B cell (primary cell): ENCODE results near the gene EML1. TPM values are rescaled to one million over a fixed set of nuclear protein-coding genes. Genes with fewer than 3 reads are reported as not detected.

Source experiments
- ATAC-seq: fragments of 200-7000 bp; cut with Tn5 transposase; one replicate; pipeline ENCODE4 v1.10.0; 2021; ENCODE audit warnings: low read depth, mild to moderate bottlenecking, moderate number of reproducible peaks, moderate library complexity
- CTCF ChIA-PET: fragments of 350-600 bp; sonication (Branson Sonifier 250); formaldehyde crosslinking; loops from one replicate; lab custom pipeline; 2021; ENCODE audit warnings: antibody characterized with exemption, inconsistent platforms; lab: Charles Lee
- POLR2A ChIA-PET: fragments of 350-600 bp; sonication (Branson Sonifier 250); formaldehyde crosslinking; loops from one replicate; lab custom pipeline; 2021; ENCODE audit warnings: antibody characterized with exemption; lab: Charles Lee
- DNase-seq: peaks from one replicate; pipeline ENCODE4 v3.0.0; 2013
- H2AFZ ChIP-seq: 2 replicates; pipeline ENCODE4 v1.6.1; 2012; ENCODE audit warnings: mild to moderate bottlenecking, low read depth, low read length; ENCODE audit not compliant: insufficient read depth, poor library complexity, severe bottlenecking
- H3K27ac ChIP-seq, 2 donors: 1 replicate in 1 of 2; 2 replicates in 1 of 2; pipeline ENCODE4 v1.5.1; 2012 to 2013; ENCODE audit warnings: low read length in 2 of 2, mild to moderate bottlenecking in 2 of 2, moderate library complexity in 1 of 2
- H3K27me3 ChIP-seq, 4 experiments: fragments of 200-600 bp in 1 of 4; sonication (generic) in 1 of 4; replicated peaks in 1 of 4; 1 replicate in 2 of 4; 2 replicates in 2 of 4; pipeline versions ENCODE4 v1.6.1 to v1.7.0; 2013 to 2016; ENCODE audit warnings: low read length in 3 of 4, mild to moderate bottlenecking in 2 of 4, mixed read lengths in 1 of 4, moderate library complexity in 1 of 4; ENCODE audit not compliant: insufficient read depth in 4 of 4, control insufficient read depth in 3 of 4; ENCODE audit errors: control extremely low read depth in 1 of 4
- H3K36me3 ChIP-seq, 2 experiments: replicated peaks in 1 of 2; 1 replicate in 1 of 2; 2 replicates in 1 of 2; pipeline versions ENCODE4 v1.6.1 to v1.7.1; 2013; ENCODE audit warnings: low read length in 1 of 2; ENCODE audit not compliant: insufficient read depth in 2 of 2, control insufficient read depth in 1 of 2; ENCODE audit errors: control extremely low read depth in 1 of 2, extremely low read depth in 1 of 2
- H3K4me1 ChIP-seq, 2 donors: fragments of 200-600 bp in 1 of 2; sonication (generic) in 1 of 2; 1 replicate in 1 of 2; 2 replicates in 1 of 2; pipeline versions ENCODE4 v1.5.1 to v1.6.1; 2013 to 2017; ENCODE audit warnings: low read length in 2 of 2; ENCODE audit not compliant: control insufficient read depth in 2 of 2, insufficient read depth in 2 of 2
- H3K4me2 ChIP-seq: replicated peaks from 2 replicates; pipeline ENCODE3; 2012; ENCODE audit warnings: mild to moderate bottlenecking, low read depth, low read length; ENCODE audit not compliant: poor library complexity, severe bottlenecking
- H3K4me3 ChIP-seq, 5 experiments: fragments of 200-600 bp in 1 of 5; sonication (generic) in 1 of 5; 1 replicate in 3 of 5; 2 replicates in 2 of 5; pipeline versions ENCODE4 v1.5.1 to v1.7.0; 2011 to 2016; ENCODE audit warnings: low read length in 4 of 5, mild to moderate bottlenecking in 4 of 5, low read depth in 2 of 5, control low read depth in 1 of 5, moderate library complexity in 1 of 5; ENCODE audit not compliant: insufficient read depth in 1 of 5; ENCODE audit errors: control extremely low read depth in 1 of 5, extremely low read depth in 1 of 5
- H3K79me2 ChIP-seq: fragments of 200-600 bp; sonication (generic); one replicate; pipeline ENCODE4 v1.6.0; 2016; ENCODE audit warnings: low read length; ENCODE audit not compliant: control insufficient read depth, insufficient read depth
- H3K9ac ChIP-seq: fragments of 200-600 bp; sonication (generic); 2 replicates; pipeline ENCODE4 v1.6.1; 2017; ENCODE audit warnings: mild to moderate bottlenecking, low read length, moderate library complexity
- H3K9me3 ChIP-seq, 3 donors: one replicate each; pipeline versions ENCODE4 v1.6.1 to v1.7.1; 2013; ENCODE audit warnings: low read length in 2 of 3; ENCODE audit not compliant: control insufficient read depth in 2 of 3, insufficient read depth in 1 of 3; ENCODE audit errors: control extremely low read depth in 1 of 3
- H4K20me1 ChIP-seq: 2 replicates; pipeline ENCODE4 v1.6.0; 2012; ENCODE audit warnings: mild to moderate bottlenecking, low read length; ENCODE audit not compliant: insufficient read depth, control insufficient read depth, poor library complexity, severe bottlenecking
- H3K27ac Mint-ChIP-seq: one replicate; pipeline ENCODE4 v1.8.0; 2021; ENCODE audit warnings: mixed read lengths
- H3K27me3 Mint-ChIP-seq: one replicate; pipeline ENCODE4 v1.8.0; 2021; ENCODE audit warnings: mixed read lengths
- H3K4me1 Mint-ChIP-seq: one replicate; pipeline ENCODE4 v1.8.0; 2021; ENCODE audit warnings: mixed read lengths
- H3K4me3 Mint-ChIP-seq: one replicate; pipeline ENCODE4 v1.8.0; 2021; ENCODE audit warnings: mixed read lengths
- H3K9me3 Mint-ChIP-seq: one replicate; pipeline ENCODE4 v1.8.0; 2022; ENCODE audit warnings: mixed read lengths; ENCODE audit not compliant: insufficient read depth
- CTCF ChIP-seq: fragments of 200-600 bp; IDR thresholded peaks from one replicate; pipeline ENCODE4 v1.8.0; 2022; ENCODE audit warnings: antibody characterized with exemption, mild to moderate bottlenecking
- EZH2 ChIP-seq: IDR thresholded peaks from 2 replicates; pipeline ENCODE4 v1.6.1; 2012; ENCODE audit warnings: borderline replicate concordance, low read depth, mild to moderate bottlenecking, moderate library complexity, low read length; ENCODE audit not compliant: insufficient read depth, poor library complexity, severe bottlenecking
- WGBS: methylation state at CpG from one replicate; pipeline ENCODE4 v1.1.5; 2013; ENCODE audit warnings: missing lambda C conversion rate; ENCODE audit not compliant: insufficient coverage; 5-methylcytosine and 5-hydroxymethylcytosine counted together
- intact Hi-C: fragments of 100-400 bp; cut with micrococcal nuclease; formaldehyde crosslinking; loops from one replicate; pipeline ENCODE4 v1.10.0; 2022
- polyA plus RNA-seq: library from polyadenylated mRNA; depleted of rRNA; stranded (reverse); fragments of >200 nt; gene quantifications from 2 replicates; pipeline ENCODE4 v1.2.3, GENCODE V29; 2012
- total RNA-seq, 2 donors: library from RNA; stranded (reverse); fragments of 120-200 nt in 1 of 2; gene quantifications; 1 replicate in 1 of 2; 2 replicates in 1 of 2; pipeline versions ENCODE4 v1.2.3 to v1.2.4, GENCODE V29; 2013 to 2022

The EML1 gene
- total and polyA plus RNA-seq, 2 donors (not counting 1 experiment from before 2014, with no cell fraction given), result not detected

- 92% methylated on average over 4 of the region's 12 CpGs for WGBS
- no peak for DNase-seq
- no peak overlapping the region for H3K4me3 Mint-ChIP-seq
- H3K9ac ChIP-seq, result no peak overlapping the region
- peaks cover 0 to 20% (median 0%) of the 10 kb centered on the region in 4 experiments for H3K27me3 ChIP-seq
- no peaks in the 10 kb centered on the region for H3K4me1 Mint-ChIP-seq
- H3K4me1 ChIP-seq, result no peaks in the 10 kb centered on the region
- POLR2A ChIA-PET, result no interaction called here
- no peak overlapping the region for H3K27ac ChIP-seq
- no peaks in the 10 kb centered on the region for H3K9me3 ChIP-seq
- no peak overlapping the region for H3K4me2 ChIP-seq
- H4K20me1 ChIP-seq, result no peaks in the 10 kb centered on the region
- ATAC-seq, result no peak
- CTCF ChIA-PET, result no interaction called here
- no peaks in the 10 kb centered on the region for H3K36me3 ChIP-seq
- H3K27ac Mint-ChIP-seq, result no peak overlapping the region
- H3K4me3 ChIP-seq, result no peak overlapping the region
- H3K27me3 Mint-ChIP-seq, result peaks cover 41% of the 10 kb centered on the region
- TF ChIP-seq EZH2, result no peak
- TF ChIP-seq CTCF, result no peak
- no peaks in the 10 kb centered on the region for H3K9me3 Mint-ChIP-seq
- H3K79me2 ChIP-seq, result no peaks in the 10 kb centered on the region
- intact Hi-C loops, result no loop called here
- no peak overlapping the region for H2AFZ ChIP-seq
These were observed 12.7 kb downstream of the EML1 start for GRCh38 chr14:99805757-99806439.

- WGBS, result 95% methylated on average over 6 of the region's 10 CpGs
- TF ChIP-seq EZH2, result no peak
- no peak for TF ChIP-seq CTCF
- H3K27ac ChIP-seq, result no peak overlapping the region
- peaks cover 0 to 23% (median 0%) of the 10 kb centered on the region in 4 experiments for H3K27me3 ChIP-seq
- H2AFZ ChIP-seq, result no peak overlapping the region
- no peak overlapping the region for H3K4me3 Mint-ChIP-seq
- no peaks in the 10 kb centered on the region for H4K20me1 ChIP-seq
- no peak overlapping the region for H3K9ac ChIP-seq
- H3K9me3 Mint-ChIP-seq, result no peaks in the 10 kb centered on the region
- DNase-seq (no peak), ATAC-seq (no peak)
- POLR2A ChIA-PET, result no interaction called here
- no peaks in the 10 kb centered on the region for H3K4me1 ChIP-seq
- no peaks in the 10 kb centered on the region for H3K36me3 ChIP-seq
- H3K4me3 ChIP-seq, result no peak overlapping the region
- no peaks in the 10 kb centered on the region for H3K9me3 ChIP-seq
- H3K27me3 Mint-ChIP-seq, result peaks cover 41% of the 10 kb centered on the region
- no peaks in the 10 kb centered on the region for H3K4me1 Mint-ChIP-seq
- intact Hi-C loops, result no loop called here
- CTCF ChIA-PET, result no interaction called here
- no peak overlapping the region for H3K4me2 ChIP-seq
- no peak overlapping the region for H3K27ac Mint-ChIP-seq
- no peaks in the 10 kb centered on the region for H3K79me2 ChIP-seq
These were observed 13.6 kb downstream of the EML1 start for GRCh38 chr14:99806836-99807235.
